ENCODE measurements around the gene AP3B1. TPM values are rescaled to one million over a fixed set of nuclear protein-coding genes. Genes with fewer than 3 reads are reported as not detected.

Gene AP3B1
- total RNA-seq, 1 donor from 2014 or later, result 64.1 TPM

DNA sequence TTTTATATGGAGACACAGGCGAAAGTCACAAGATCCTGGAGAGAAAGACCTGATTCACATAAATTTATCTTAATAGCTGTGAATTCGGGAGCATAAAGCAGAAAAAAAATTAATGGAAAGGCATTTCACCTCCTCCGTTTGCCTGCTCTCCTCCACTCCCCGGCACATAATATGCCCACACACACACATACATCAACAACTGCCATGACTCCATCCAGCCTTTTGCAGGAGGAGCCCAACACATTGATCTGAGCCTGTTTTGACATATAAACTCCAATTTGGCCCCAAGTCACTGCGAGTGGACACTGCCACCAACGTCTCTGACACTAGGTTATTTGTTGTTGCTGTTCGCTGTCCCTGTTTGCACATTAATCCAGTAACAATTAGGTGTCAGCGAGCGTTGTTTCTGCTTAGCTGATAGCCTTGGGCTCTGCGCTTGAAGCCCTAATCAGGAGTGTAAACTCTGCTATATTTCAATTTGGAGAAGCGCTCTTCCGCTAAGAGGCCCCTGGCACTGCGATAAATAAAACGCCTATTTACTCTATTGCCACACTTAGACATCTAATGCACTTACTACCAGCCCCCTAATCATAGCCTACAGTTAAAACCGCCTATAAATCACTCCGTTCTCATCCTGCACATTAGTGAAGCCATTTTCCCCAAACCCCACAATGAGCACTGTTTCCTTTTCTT, 322.6 kb downstream of the AP3B1 start:
- DNase-seq (ENCODE audit: low read depth), result no peak

DNA sequence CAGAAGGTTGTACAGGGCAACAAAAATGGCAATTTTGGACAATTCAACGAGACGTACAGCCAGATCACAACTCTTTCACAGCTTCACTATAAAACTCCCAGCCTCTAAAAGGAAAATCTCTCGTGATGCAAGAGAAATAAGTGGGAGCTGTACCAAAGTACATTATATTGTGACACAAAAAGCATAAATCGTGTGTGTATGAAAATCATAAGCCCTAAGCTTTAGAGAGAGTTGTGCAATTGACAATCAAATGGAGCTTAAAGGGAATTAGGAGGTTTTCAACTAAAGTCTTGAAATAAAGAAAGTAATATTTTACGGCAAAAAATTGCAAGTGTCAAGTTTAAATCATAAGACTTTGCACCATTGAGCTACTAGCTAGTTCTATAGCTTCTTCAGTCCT, 323.6 kb downstream of the AP3B1 start:
- no peak for DNase-seq (ENCODE audit: low read depth)

DNA sequence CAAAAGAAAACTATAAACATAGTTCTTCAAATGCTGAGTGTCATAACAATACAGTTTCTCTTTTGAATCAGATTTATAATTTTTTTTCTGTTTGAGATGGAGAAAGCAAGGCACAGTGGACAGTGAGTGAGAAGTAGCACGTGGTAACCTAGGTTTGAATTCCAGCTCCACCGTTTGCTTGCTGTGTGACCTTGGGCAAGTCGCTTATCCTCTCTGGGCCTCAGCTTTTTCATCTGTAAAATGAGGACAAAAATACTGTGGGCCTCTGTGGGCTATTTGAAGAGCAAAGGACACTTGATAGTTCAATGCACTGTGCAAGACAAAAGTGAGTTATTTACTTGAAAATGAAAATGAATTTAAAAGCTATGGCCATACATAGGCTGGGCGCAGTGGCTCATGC, 330.7 kb downstream of the AP3B1 start:
- no peak for DNase-seq (ENCODE audit: low read depth)

DNA sequence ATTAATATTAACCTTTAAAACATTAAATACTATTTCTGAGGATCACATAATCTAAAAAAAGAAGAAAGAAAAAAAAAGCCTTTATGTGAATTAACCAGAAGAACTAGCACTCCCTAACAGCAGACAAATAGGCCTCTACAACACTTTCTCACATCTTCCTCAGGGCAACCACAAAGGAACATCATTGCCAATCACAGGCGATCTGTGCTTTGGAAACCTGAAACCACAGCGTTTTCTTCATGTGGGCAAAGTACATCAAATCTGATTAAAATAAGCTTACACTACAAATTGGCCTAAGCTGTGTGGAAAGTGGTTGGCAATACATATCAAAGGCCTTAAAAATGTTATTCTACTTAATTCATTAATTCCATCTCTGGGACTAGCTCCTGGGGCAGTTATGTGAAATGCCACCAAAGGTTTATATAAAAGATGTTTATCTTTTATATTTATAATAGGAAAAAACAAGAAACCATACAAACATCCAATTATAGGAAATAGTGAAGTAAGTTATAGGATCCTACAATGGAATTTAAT, 333.6 kb downstream of the AP3B1 start:
- peak; percentile 16 for DNase-seq (ENCODE audit: low read depth)

DNA sequence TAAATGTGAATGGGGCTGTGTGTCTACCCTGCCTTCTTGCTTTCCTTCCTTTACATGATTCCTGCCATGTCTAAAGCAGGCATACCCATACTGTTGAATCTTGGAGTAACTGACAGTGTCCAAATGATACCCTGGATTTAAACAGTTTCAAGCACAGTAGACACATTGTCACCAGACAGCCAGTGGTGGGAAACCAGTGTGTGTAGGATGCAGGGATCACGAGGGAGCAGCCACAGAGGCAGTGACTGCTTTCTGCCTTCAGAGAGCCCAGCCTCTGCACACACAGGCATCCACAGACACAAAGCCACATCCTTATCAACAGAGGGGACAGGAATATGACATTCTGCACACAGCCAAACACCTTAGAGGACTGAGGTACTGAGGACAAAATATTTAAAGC, 334.2 kb downstream of the AP3B1 start:
- DNase-seq (ENCODE audit: low read depth), result no peak

DNA sequence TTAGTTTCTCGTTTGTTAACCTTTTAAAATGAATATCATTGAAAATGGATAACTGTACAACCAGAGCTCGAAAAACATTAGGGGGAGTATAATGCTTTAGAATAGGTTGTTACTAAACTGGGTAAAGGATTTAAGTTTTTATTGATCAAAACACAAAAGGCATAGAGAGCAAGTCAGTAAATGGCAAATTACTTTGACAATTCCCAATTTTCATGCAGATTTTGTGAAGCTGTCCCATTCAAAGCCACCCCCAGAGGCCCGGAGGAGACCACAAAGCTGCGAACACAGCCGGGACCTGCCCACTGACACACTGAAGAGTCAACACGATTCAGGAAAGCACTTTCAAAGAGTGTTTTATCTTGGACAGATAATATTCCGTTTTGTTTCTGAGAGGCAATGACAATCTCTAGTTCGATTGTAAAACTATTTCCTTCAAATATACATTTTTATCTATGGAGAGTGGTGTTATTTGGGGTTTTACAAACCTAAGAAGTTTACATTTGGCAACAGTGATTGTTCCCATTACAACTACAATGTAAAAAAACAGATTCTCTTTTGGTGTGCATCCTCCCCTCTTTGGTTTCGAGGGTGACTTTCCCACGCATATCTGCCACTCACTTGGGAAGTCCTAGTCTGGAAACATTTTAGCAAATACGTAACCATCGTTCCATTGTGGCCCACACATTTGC, 335.7 kb downstream of the AP3B1 start:
- DNase-seq (ENCODE audit: low read depth), result no peak

DNA sequence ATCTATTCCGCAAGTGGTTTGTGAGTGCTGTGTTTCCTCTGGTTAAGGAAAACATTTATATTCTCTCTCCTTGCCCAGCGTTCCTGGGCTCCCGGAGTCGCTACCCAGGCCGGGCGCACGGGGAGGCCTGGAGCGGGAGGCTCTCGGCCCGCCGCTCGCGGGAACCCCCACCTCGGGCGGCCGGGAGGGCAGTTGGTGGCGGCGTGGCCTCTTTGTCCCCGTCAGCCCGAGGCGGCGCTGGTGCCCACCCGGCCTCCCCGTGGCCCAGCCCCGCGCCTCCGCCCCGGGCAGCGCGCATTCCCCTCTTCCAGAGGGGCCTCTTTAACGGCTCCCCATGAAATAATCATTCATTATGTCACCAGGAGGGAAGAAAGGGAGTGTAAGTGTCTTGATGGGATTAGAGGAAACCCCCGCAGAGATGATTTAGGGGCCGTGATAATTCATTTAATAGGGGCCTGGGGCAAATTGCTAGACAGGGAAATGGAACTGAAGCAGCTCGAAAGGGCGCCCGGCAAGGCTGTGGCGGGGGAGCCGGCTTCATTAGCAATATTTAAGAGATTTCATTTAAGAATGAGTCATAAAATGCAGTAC, 336.5 kb downstream of the AP3B1 start:
- DNase-seq (ENCODE audit: low read depth), result no peak

DNA sequence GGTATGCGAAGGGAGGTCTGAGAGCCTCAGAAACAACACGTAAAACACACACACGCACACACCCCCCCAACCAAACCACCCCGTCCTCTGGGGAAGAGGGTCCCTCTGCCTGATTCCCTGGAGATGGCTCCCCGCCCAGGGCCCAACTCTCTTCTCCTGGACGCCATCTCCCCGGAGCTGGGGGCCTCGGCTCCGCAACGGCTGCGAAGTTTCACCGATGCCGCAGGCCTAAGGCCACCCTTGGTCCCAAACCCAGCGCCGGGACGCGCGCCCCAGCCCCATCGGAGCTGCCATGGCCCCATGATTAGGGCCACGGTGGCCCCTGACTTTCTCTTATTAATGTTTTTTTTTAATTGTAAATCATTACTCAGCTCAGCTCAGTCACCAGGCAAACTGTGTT, 337.0 kb downstream of the AP3B1 start:
- DNase-seq (ENCODE audit: low read depth), result no peak

DNA sequence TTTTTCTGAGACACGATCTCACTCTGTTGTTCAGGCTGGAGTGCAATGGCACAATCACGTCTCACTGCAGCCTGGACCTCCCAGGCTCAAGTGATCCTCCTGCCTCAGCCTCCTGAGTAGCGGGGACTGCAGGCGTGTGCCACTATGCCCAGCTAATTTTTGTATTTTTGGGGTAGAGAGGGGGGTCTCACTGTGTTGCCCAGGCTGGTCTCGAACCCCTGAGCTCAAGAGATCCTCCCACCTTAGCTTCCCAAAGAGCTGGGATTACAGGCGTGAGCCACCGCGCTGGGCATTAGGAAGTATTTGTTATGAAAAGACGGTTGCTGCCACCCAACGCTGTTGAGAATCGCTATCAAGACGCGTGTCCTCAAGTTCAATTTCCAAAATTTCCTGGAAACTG, 337.4 kb downstream of the AP3B1 start:
- no peak for DNase-seq (ENCODE audit: low read depth)

DNA sequence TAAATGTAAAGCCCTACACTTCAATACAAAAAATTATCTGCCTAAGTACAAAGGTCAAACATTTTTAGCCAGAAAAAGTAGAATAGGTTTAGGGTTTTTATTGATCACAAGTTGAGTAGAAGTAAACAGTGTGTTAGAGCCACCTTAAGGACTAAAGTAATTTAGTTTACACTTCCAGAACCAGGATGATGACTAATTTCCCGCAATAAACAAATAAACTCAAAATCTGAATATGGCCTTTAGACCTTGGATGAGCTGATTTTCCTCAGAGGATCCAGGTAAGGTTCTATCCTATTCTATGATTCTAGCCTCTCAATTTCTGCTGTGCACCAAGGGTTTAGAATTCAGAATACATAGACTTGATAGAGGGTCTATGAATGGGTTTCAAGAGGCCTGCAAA, 338.9 kb downstream of the AP3B1 start:
- DNase-seq (ENCODE audit: low read depth), result no peak

DNA sequence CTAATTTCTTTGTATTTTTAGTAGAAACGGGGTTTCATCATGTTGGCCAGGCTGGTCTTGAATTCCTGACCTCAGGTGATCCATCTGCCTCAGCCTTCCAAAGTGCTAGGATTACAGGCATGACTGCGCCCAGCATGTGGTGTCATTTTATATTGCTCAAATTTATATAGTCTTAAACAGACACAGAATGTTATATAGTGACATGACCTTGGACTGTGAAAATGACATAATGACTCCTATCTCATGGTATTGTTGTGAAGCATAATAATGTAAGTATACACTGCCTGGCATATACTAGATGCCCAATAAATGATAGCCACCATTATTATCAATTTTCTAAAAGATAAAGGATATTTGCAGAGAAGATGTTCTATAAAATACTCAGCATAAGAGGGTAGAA, 341.1 kb downstream of the AP3B1 start:
- no peak for DNase-seq (ENCODE audit: low read depth)

DNA sequence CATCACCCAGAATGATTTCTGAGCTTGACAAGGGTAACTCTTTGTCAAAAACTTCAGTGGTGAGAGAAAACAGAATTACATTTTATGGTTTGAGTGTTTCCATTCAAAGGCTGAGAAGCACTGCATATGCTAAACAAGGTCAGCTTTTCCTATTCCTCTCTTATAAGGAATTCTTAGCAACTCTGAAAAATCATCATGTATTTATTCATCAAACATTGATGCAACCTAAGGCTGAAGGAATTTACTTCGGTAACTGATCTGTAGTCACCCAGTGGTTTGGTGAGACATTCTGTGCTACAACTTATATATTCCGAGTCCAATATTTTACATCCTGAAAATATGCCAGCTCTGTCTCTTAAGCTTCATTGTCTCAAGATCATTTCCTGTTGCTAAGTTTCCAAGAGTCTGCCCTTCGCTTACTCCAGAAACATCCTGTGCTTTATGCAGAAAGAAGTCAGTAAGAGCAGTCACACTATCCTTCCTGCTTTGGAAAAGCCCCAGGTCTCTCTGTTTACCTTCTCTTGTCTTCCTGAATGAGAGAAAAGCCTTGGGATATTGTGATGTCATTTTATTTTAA, 341.8 kb downstream of the AP3B1 start:
- no peak for DNase-seq (ENCODE audit: low read depth)

Other genes with a start within 250 kb of the AP3B1 start
- gene SCAMP1, start 65.9 kb upstream of the AP3B1 start, total RNA-seq, result 90.9 and 104 TPM in 2 replicates